Measurements from ENCODE around the gene SS18.

The SS18 gene

DNA sequence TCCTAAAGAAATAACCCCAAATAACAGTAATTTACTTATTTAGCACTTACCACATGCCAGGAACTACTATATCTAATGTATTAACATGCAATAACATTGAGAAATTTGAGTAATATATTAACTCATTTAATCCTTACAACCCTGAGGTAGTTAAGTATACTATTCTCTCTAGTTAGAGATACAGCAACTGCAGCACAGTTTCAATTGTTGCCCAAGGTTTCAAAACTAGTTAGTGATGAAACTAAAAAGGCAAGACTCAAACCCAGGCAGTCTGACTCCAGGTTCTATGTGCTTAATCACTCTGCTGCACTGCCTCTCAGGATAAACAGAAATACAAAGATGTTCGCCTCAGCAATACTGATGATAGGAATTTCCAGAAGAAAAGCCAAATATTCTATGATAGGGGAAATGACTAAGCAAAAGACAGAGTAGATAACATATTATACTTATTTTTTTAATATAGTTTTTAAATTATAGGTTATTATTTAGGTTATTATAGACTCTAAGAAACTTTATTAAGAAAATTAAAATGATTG, 88.0 kb downstream of the SS18 start:
- Histone ChIP-seq H3K4me3 (ENCODE audit: low read depth in 1 of 2, low read length in 1 of 2) (no peak overlapping the region), H3K27ac (no peak overlapping the region), H3K4me1 (ENCODE audit: control insufficient read depth in 1 of 2, insufficient read depth in 1 of 2, low read depth in 1 of 2, low read length in 1 of 2) (no peaks in the 10 kb centered on the region), H3K27me3 (no peaks in the 10 kb centered on the region), H3K36me3 (no peaks in the 10 kb centered on the region), H3K9me3 (no peaks in the 10 kb centered on the region)
- TF ChIP-seq, protein P1, sequence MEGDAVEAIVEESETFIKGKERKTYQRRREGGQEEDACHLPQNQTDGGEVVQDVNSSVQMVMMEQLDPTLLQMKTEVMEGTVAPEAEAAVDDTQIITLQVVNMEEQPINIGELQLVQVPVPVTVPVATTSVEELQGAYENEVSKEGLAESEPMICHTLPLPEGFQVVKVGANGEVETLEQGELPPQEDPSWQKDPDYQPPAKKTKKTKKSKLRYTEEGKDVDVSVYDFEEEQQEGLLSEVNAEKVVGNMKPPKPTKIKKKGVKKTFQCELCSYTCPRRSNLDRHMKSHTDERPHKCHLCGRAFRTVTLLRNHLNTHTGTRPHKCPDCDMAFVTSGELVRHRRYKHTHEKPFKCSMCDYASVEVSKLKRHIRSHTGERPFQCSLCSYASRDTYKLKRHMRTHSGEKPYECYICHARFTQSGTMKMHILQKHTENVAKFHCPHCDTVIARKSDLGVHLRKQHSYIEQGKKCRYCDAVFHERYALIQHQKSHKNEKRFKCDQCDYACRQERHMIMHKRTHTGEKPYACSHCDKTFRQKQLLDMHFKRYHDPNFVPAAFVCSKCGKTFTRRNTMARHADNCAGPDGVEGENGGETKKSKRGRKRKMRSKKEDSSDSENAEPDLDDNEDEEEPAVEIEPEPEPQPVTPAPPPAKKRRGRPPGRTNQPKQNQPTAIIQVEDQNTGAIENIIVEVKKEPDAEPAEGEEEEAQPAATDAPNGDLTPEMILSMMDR (IDR thresholded peaks at IDR 0.05): no peak

DNA sequence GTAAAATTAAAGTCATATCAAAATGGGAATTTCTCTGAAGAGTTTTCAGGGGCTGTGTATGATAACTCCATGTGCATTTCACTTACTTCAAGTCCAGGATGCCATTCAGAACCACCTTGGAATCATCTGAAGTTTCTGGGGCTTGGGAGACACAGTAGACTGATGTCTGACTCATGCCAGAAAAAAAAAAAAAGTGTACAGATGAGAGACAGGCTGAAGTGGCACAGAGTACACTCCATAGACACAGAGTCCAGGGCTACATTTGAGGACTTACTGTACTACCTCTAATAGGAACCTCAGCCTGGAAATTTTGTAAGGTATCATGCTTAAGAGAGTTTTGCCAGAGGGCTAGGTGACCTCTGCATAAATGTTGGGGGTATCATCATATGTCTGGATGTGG, 92.0 kb downstream of the SS18 start:
- Histone ChIP-seq H3K4me3 (ENCODE audit: low read depth in 1 of 2, low read length in 1 of 2) (no peak overlapping the region), H3K27ac (no peak overlapping the region), H3K27me3 (no peaks in the 10 kb centered on the region), H3K36me3 (no peaks in the 10 kb centered on the region), H3K4me1 (ENCODE audit: control insufficient read depth in 1 of 2, insufficient read depth in 1 of 2, low read depth in 1 of 2, low read length in 1 of 2) (no peaks in the 10 kb centered on the region), H3K9me3 (no peaks in the 10 kb centered on the region)
- TF ChIP-seq, protein P1 (IDR thresholded peaks at IDR 0.05): no peak

DNA sequence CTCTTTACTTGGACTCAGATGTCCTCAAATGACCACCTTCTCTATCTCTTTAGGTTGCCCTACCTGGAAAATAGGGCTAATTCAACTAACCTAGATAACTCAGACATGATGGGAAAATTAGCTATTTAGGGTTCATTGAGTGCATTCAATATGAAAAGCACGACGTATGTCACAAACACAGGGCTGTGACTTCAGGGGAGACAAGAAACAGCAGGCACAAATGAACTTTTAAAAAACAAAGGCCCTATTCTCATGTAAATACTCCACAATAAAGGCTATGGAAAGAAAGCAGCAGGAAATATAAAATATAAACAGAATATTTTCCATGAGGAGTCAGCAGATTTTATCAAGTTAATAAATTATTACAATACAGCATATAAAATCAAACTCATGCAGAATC, 97.8 kb downstream of the SS18 start:
- Histone ChIP-seq H3K4me3 (ENCODE audit: low read depth in 1 of 2, low read length in 1 of 2) (no peak overlapping the region), H3K4me1 (ENCODE audit: control insufficient read depth in 1 of 2, insufficient read depth in 1 of 2, low read depth in 1 of 2, low read length in 1 of 2) (peaks cover 4 to 7% of the 10 kb centered on the region in 2 experiments), H3K9me3 (no peaks in the 10 kb centered on the region), H3K27ac (no peak overlapping the region), H3K27me3 (no peaks in the 10 kb centered on the region), H3K36me3 (no peaks in the 10 kb centered on the region)
- TF ChIP-seq, protein P1 (IDR thresholded peaks at IDR 0.05): no peak

DNA sequence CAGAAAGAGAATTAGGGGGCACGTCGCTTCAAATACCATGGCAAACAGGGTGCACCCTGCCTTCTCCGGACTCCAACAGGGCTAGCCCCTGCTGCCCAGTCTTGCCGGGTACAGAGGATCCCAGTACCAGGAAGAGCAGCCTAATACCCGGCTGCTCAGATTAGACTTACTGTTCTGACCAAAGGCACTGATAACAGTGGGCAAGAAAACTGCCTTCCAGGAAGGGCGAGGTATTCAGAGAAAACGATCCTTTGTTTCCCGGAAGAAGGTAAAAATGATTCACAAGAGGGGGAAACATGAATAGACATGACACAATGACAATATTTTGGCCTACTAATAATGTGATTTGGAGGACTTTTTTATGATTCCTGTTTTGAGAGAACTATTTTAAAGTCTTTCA, 99.9 kb downstream of the SS18 start:
- TF ChIP-seq, protein P1 (IDR thresholded peaks at IDR 0.05): no peak
- Histone ChIP-seq H3K9me3 (no peaks in the 10 kb centered on the region), H3K4me3 (ENCODE audit: low read depth in 1 of 2, low read length in 1 of 2) (no peak overlapping the region), H3K4me1 (ENCODE audit: control insufficient read depth in 1 of 2, insufficient read depth in 1 of 2, low read depth in 1 of 2, low read length in 1 of 2) (peaks cover 4 to 7% of the 10 kb centered on the region in 2 experiments), H3K36me3 (no peaks in the 10 kb centered on the region), H3K27me3 (no peaks in the 10 kb centered on the region), H3K27ac (no peak overlapping the region)

DNA sequence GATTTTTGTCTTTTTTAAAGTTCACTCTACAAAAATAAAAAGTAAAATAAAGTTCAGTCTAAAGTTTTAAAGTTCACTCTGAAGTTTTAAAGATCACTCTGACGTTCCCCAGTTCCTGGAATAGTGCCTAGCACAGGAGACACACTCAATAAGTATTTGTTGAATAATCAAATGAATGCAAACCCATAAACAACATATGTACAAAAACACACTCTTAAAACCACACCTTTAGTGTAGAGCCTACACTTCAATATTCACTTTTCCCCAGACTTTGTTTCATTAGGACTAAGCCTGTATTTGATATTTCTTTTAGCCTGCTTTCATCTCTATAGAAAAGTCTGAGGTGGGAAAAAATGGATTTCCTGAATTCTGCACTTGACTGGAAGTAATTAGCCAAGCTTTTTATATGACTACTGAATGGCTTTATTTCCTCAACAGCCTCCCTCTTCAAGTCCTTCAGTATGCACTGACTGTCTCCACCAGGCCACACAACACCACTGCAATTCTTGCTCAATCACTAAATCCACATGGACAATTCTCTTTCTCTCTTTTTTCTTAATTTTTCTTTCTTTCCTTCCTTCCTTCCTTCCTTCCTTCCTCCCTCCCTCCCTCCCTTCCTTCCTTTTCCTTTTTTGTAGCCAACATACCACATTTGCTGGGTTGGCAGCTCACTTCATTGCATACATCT, 104.6 kb downstream of the SS18 start:
- no peaks in the 10 kb centered on the region for H3K27me3 ChIP-seq
- H3K4me3 ChIP-seq (ENCODE audit: low read depth in 1 of 2, low read length in 1 of 2): no peak overlapping the region
- no peak overlapping the region for H3K27ac ChIP-seq
- H3K36me3 ChIP-seq: no peaks in the 10 kb centered on the region
- no peaks in the 10 kb centered on the region for H3K9me3 ChIP-seq
- TF ChIP-seq, protein P1 (IDR thresholded peaks at IDR 0.05): no peak
- H3K4me1 ChIP-seq (ENCODE audit: control insufficient read depth in 1 of 2, insufficient read depth in 1 of 2, low read depth in 1 of 2, low read length in 1 of 2): no peaks in the 10 kb centered on the region

All from neutrophil (primary cell).